ENCODE data around the gene CHRND.
A peak's percentile ranks its signal among the peaks of the same experiment; 100 is the strongest.

CHRND gene

DNA sequence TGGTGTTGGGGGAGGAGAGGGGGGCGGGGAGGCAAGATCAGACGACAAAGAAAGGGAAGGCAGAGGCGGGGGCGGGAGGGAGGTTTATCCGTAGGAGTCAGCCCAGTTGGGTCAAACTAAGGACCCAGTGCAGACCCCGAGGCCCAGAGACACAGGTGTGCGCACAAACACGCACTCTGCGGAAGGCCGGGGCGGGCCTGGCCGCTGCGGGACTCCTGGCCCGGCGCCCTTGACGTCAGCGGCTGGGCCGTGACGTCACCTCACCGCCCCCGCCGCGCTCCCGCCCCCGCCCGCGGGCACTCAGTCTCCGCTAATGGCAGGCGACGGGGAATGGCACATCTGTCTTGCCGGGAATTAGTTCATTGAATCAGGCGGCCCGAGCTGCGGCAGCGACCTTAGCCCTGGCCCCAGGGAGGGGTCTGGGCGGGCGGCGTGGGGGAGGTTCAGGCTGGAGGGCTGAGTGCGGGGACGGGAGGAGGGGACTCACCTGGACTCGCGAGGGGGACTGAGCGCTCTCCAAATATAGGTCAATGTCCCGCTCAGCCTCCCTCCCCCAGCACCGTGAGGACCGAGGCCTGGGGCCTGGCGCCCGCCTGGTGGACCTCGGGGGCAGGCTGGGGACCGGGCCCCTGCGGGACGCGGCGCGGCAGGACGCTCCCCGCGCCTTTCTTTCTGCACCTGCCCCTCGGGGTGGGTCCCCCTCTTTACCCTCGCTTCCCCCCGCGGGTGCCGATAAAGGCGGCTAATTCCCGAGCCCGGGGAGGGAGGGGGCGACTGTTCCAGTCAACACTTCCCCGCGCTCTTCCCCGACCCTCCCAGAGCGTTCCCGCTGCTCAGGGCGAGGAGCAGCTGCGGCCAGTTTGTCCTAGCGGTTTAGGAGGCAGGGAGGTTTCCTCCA, 22.8 kb upstream of the CHRND start:
- no peak for DNase-seq (ENCODE audit: low read depth, low spot score)

DNA sequence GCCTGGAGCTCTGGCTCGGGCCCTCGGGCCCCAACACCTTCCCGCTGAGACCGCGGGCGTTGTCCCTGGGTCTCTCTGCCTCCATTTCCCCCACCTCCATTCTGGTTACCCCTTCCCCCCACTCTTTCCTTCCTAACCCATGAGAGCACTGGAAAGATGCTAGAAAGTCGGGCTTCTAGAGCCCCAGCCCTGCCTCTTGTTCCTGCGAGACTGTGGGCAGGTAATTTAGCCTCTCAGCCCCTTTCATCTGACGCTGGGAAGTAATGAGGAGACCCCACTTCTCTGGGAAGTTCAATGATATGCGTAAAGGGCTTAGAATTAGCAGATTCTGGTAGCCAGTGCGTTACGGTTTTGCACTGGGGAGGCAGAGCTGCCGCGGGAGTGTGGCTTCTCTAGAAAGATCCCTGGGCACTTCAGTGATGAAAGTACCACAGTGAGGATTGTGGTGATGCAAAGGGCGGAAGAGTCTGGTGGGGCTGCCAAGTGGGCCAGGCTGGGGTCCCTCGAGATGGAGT, 22.1 kb upstream of the CHRND start:
- DNase-seq (ENCODE audit: low read depth, low spot score) = no peak

DNA sequence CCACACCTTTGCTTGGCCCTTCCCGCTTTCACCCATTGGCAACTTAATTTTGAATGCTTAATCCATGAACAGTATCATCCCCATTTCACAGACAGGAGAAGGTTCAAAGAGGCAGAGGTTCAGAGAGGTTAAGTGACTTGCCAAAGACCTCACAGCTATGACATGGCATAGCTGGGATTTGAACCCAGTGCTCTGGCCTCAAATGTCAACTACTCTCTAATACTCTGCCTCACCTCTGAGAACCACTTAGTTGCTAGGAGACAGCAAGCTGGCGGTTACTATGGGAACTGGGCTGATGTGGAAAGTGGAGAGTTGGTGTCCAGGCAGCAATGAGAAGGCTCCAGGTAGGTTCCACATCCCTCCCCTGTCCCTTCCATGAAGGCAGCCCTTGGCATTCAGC, 21.5 kb upstream of the CHRND start:
- DNase-seq (ENCODE audit: low read depth, low spot score) = no peak

DNA sequence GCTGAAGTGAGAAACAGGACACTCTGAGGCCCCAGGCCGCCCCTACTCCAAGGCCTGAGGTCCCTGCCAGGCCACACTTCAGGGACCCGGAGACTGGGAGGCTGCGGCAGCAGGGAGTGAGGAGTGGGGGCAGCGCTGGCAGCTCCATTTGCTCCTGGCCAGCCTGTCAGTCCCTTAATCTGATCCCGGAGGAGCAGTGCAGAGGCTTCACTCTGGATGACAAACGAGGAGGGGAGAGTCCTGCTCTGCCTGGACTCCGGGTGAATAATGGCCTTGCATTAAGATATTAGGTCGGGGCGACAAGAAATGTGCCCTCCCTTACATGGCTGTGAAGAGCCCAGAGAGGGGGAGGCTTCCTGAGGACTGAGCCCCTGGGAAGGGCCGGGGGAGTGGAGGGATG, 20.1 kb upstream of the CHRND start:
- no peak for DNase-seq (ENCODE audit: low read depth, low spot score)

DNA sequence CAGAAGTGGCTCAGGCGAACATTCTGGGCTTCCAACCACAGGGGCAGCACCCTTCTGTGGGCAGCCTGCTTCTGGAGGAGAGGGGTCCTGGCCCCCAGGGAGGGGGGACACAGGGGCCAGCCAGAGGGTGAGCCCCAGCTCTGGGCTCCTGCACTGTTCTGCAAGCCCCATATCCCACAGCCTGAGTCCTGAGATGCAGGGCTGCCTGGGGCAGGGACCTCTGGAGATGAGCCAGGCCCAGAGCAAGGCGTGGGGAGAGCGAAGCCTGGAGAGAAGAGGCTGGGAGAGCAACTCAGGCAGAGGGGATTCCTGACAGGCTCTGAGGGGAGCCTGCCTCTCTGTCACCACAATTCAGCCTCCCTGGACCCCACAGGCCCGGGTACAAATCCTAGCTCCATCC, 19.3 kb upstream of the CHRND start:
- DNase-seq (ENCODE audit: low read depth, low spot score) = no peak

DNA sequence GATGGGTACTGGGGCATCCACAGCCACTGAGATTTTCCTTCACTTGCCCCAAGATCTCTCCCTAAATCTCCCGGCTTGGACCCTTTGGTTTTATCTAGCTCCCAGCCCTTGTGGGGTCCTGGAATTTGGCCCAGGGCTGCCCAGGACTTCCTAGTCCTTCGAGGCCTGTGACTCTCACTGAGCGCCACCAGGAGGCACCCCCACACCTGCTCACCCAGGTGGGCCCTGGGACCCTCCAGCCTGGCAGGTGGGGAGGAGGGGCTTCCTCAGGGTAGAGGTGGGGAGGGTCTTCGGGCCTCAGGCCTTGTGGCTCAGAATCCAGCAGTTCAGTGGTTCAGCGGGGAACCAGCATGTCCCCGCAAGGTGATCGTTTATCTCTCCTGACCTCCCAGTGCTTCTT, 17.7 kb upstream of the CHRND start:
- DNase-seq (ENCODE audit: low read depth, low spot score) = no peak

DNA sequence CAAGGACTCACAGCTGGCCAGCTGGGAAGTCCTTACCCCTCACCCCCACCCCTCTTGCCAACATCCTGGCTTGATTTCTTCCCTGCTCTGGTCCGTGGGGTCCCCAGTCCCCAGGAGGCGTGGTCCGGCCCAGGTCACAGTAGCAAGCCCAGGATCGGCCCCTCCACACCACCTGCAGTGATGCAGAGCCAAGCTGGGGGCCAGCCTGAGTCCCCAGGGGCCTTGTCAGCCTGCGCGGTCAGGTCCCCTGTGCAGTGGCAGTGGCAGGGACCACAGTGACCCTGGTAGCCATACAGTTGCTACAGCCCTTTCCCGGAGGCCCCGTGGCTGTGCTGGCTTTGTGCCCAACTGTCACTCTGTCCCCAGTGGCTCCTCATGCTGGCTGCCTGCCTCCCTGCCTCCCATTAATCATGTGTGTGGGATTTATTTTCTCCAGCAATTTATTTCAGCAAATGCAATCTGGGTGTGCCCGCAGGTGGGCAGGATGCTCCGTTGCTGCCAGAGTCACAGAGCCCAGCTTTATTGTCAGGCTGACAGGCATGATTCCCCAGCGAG, 14.5 kb upstream of the CHRND start:
- no peak for DNase-seq (ENCODE audit: low read depth, low spot score)

DNA sequence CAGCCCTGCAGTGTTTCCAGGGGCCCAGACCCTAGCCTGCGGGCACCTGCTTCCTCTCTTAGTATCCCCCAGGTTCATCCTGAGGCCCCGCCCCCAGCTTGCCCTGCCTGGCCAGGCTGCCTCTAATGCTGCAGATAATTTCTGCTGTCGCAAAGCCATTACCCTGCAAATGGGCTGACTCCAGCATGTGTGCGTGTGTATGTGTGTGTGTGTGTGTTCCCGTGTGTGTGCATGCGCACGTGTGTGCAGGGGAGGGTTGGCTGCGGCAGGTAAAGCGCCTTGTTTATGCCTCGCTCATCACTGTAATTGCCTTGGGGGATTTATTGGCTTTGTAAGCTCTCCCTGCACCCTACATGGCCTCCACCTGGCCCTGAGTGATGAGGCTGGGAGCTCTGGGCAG, 13.4 kb upstream of the CHRND start:
- no peak for DNase-seq (ENCODE audit: low read depth, low spot score)

DNA sequence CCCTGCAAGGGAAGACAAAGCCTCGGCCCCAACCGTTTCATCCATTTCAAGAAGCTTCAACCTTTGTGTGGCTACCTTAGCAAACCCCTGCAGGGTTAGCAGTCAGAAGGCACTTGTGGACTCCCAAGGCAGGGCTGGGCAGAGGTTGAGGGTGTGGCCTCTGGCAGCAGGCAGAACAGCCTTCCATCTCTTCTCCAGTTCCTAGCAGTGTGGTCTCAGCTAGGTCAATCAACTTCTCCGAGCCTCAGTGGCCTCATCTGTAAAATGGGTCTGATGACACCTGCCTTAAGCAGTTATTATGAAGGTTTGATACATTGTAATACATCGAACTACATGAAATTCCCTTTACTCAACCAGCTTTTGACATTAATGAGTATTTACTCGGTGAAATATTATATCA, 12.6 kb upstream of the CHRND start:
- no peak for DNase-seq (ENCODE audit: low read depth, low spot score)

DNA sequence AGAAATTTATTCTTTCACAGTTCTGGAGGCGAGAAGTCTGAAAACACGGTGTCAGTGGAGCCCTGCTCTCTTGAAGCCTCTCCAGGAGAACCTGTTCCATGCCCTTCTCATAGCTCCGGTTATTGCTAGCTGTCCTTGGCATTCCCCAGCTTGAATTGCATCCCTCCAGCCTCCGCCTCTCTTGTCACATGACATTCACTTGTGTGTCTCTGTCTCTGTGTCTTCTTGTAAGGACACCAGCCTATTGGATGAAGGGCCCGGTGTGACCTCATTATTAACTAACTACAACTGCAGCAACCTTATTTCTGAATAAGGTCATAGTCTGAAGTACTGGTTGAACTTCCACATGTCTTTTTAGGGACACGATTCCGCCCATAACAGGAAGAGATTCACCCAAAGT, 10.3 kb upstream of the CHRND start:
- no peak for DNase-seq (ENCODE audit: low read depth, low spot score)

DNA sequence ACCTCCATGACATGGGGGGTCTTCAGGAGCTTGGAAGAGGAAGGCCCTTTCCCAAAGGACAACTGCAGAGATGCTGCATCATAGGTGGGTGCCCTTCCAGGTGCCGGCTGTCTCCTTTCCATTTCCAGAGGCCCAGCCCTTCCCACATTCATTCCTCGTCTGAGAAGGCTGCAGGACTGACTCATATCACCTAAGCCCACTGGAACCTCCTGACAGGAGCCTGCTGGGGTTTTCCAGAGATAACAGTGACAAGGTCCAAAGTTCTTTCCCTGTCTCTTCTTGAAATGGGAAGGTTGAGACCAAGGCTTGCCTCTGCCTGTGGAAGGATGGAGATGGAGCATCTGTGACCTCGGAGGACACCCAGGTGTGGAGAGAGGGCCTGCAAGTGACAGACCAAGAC, 9.4 kb upstream of the CHRND start:
- no peak for DNase-seq (ENCODE audit: low read depth, low spot score)

DNA sequence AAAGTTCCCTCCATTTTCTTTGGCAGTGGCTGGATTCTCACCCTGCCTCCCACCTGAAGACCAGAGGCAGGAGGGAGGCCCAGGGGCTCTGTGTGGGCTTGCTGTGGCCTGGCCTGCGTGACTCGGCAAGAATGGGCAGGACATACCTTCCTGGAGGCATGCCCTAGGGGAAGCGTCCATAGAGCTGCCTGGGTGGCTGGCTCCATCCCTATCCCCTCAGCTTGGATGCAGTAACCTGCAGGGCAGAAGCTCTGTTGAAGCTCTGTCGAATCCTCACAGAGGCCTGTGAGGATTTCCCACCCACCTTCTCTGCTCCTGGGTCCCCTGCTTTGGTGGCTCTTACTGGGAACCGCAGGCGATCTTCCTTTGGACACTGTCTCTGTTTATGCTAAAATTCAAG, 7.1 kb upstream of the CHRND start:
- DNase-seq (ENCODE audit: low read depth, low spot score) = no peak

DNA sequence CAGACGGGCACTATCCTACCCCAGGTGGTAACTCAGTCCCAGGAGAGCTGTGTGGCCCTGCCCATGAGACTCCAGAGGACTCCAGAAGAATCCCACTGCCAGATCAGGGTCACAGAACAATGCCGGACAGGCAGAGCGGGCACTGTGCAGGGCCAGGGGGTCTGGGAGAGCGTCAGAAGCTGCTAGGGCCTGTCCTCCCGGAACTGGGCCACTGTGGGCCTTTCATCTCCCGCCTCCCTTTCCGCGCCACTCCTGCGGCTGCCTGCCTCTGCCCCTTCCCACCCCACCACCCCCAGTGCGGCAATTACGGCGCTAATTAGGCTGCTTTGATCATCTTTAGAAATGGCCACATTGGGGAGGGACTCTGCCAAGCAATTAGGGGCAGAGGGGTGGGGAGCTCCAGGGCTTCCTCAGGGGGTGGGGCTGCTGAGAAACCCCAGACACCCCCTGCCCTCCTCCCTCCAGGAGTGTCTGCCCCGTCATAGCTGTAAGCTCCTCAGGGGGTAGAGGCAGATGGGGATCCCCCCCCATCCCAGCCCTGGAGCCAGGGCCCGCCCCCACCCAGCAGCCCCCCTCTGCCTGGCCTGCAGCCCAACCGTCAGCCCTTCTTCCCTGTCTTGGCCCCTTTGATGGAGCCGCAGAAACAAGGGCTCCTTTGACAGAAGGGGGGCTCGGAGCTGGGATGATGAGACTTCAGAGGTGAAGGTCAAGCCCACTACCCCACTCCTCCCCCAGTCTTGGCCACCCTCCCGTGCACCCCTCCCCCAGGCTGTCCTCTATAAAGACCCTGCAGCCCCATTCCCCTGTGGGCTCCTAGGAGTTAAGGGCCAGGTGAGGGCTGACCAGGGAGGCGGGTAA, 6.2 kb upstream of the CHRND start, which contains the start of gene PRSS56:
Gene PRSS56, plus strand, starts transcription at position 808 of the 858 bp plus-strand sequence. CDS start 211 bp downstream, outside the sequence.
- DNase-seq (ENCODE audit: low read depth, low spot score) = no peak

DNA sequence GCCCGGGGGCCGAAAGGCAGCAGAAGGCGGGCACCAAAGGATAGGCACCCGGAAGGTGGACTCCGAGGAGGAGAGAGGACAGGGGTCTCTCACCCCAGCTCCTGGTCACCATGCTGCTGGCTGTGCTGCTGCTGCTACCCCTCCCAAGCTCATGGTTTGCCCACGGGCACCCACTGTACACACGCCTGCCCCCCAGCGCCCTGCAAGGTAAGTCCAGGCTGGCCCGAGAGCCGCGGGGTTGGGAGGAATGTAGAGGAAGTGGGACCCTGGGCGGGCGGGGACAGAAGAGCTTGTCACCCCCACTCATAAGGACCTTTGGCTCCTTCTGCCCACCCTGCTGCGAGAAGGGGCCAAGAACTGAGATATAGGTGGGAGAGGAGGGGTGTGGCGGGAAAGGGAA, 5.5 kb upstream of the CHRND start:
- no peak for DNase-seq (ENCODE audit: low read depth, low spot score)

DNA sequence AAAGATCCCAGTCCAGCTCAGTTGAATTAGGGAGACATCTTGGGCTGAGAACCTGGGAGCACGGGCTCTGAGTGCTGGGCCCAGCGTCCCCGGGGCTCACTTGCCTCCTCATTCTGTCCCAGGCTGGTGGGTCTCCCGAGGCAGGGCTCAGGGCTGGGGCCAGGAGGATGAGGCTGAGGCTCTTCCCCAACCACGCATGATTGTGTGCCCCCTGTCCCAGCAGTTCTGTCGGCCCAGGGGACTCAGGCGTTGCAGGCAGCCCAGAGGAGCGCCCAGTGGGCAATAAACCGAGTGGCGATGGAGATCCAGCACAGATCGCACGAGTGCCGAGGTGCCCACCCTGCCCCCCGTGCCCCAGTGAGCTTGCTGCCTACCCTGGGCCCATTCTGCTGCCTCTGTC, 4.9 kb upstream of the CHRND start:
- DNase-seq (ENCODE audit: low read depth, low spot score) = no peak

DNA sequence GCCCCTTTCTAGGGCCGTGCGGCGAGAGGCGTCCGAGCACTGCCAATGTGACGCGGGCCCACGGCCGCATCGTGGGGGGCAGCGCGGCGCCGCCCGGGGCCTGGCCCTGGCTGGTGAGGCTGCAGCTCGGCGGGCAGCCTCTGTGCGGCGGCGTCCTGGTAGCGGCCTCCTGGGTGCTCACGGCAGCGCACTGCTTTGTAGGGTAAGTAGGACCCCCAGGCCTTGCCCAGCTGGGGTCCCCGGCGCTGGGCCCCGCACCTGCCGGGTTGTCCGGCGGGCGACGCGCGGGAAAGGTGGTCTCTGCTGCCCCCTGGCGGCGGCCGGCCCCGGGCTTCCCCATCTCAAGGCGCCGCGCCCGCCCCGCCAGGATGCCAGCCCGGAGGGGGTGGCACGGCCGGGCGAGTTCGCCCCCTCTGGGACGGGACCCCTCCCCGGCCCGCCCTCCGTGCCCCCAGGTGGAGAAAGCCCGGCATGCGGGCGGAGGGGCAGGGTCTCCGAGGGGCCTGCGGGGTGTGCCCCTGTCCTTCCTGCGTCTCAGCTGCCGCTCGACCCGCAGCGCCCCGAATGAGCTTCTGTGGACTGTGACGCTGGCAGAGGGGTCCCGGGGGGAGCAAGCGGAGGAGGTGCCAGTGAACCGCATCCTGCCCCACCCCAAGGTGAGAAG, 3.9 kb upstream of the CHRND start:
- DNase-seq (ENCODE audit: low read depth, low spot score) = peak; percentile 13

DNA sequence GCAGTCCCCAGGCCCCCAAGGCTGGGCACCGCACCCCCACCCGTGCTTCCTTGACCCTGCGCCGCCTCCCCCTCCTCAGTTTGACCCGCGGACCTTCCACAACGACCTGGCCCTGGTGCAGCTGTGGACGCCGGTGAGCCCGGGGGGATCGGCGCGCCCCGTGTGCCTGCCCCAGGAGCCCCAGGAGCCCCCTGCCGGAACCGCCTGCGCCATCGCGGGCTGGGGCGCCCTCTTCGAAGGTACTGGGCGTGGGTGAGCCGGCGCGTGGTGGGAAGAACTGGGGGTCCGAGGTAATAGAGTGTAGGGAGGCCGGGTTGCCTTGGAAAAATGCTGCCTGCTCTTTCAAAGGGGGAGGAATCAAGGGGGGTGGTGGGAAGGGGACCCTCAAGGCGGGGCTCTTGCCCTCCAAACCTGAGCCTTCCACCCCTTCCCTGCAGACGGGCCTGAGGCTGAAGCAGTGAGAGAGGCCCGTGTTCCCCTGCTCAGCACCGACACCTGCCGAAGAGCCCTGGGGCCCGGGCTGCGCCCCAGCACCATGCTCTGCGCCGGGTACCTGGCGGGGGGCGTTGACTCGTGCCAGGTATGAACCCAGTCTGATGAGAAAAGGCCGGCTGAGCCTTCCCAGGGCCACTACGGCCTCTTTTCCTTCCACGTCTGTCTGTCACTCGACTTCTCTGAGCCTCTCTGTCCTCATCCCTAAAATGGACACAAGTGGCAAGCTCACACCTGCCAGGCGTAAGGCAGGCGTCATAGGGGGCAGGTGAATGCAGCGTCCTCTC, 3.1 kb upstream of the CHRND start:
- no peak for DNase-seq (ENCODE audit: low read depth, low spot score)

DNA sequence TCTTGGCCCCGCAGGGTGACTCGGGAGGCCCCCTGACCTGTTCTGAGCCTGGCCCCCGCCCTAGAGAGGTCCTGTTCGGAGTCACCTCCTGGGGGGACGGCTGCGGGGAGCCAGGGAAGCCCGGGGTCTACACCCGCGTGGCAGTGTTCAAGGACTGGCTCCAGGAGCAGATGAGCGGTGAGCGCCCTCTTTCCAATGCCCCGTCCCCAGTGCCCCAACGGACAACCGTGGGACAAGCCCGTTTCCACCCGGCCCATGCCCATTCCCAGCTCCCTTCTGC, 2.6 kb upstream of the CHRND start:
- DNase-seq (ENCODE audit: low read depth, low spot score) = no peak

DNA sequence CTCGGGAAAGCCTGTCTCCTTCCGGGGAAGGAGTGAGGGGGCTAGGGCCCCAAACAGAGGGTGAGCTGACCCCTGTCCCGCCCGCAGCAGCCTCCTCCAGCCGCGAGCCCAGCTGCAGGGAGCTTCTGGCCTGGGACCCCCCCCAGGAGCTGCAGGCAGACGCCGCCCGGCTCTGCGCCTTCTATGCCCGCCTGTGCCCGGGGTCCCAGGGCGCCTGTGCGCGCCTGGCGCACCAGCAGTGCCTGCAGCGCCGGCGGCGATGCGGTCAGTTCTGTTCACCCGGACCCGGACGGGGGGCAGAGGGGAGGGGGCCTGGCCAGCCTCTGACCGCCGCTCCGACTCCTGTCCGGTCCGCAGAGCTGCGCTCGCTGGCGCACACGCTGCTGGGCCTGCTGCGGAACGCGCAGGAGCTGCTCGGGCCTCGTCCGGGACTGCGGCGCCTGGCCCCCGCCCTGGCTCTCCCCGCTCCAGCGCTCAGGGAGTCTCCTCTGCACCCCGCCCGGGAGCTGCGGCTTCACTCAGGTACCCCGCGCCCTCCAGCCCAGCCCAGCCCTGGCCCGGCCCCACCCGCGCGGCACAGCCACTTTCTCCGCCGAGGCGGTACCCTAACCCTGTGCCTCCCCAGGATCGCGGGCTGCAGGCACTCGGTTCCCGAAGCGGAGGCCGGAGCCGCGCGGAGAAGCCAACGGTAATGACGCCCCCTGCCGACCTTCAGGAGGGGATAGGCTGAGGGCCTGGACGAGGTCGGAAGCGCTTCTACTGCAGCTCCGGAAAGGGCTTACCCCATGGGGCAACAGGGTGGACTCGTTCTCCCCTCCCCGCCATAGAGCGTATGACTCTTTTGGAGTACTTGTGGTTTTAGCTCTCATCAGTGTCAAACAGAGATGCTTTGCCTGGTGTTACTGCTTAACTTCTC, 2.0 kb upstream of the CHRND start:
- DNase-seq (ENCODE audit: low read depth, low spot score) = no peak

DNA sequence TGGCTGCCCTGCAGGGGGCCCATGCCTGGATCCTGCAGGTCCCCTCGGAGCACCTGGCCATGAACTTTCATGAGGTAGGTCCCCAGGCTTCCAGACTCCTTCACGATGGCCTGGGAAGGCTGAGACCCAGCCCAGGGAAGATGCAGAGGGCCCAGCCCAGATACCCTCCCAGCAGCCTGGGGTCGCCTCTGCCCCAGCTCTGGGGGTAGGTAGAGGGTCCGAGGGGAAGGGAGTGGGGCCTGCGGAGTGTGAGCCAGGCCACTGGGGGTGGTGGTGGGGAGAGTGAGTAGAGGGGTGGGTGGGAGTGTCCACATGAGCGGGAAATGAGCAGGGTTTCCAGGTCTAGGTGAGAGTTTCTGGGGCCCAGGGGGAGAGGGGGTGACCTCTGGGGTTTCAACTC, 1.2 kb upstream of the CHRND start:
- no peak for DNase-seq (ENCODE audit: low read depth, low spot score)

Measured in activated CD4-positive, CD25-positive, alpha-beta regulatory T cell treated with anti-CD3 and anti-CD28 coated beads, Interleukin-2, amount 50 U/mL, for 16 hours (primary cell).